H1 (cell line): Measurements from ENCODE around the gene DICER1. TPM values are rescaled to one million over a fixed set of nuclear protein-coding genes. Genes with fewer than 3 reads are reported as not detected.

Experiments used
- CTCF ChIA-PET: fragments of 300-600 bp; sonication (Branson Sonifier 250); formaldehyde crosslinking; loops from one replicate; lab custom pipeline; 2021; ENCODE audit not compliant: partially characterized antibody; lab: Charles Lee
- POLR2A ChIA-PET: fragments of 300-600 bp; sonication (Branson Sonifier 250); formaldehyde crosslinking; loops from one replicate; lab custom pipeline; 2021; ENCODE audit warnings: inconsistent platforms; ENCODE audit not compliant: partially characterized antibody; lab: Charles Lee
- DNase-seq, 2 experiments: peaks; one replicate each; pipeline versions ENCODE4 v3.0.0 to v3.0.0-alpha.2; 2010 to 2022; ENCODE audit warnings: low spot score in 2 of 2, low read depth in 1 of 2, mixed read lengths in 1 of 2
- FAIRE-seq: peaks from 2 replicates; lab custom pipeline; 2011; peaks lifted over from hg19 to GRCh38; lab: Jason Lieb, UNC
- H2AFZ ChIP-seq: 2 replicates; pipeline ENCODE4 v1.8.1; 2012; ENCODE audit warnings: low read length, inconsistent platforms
- H2AK5ac ChIP-seq: 2 replicates; pipeline ENCODE4 v1.6.1; 2013; ENCODE audit warnings: low read depth, low read length
- H2BK120ac ChIP-seq: replicated peaks from 2 replicates; pipeline ENCODE3; 2013; ENCODE audit warnings: low read depth, low read length, inconsistent platforms
- H2BK12ac ChIP-seq: 2 replicates; pipeline ENCODE4 v1.6.1; 2013; ENCODE audit warnings: low read depth, low read length
- H2BK15ac ChIP-seq: 2 replicates; pipeline ENCODE4 v1.6.1; 2013; ENCODE audit warnings: low read length
- H2BK20ac ChIP-seq: 2 replicates; pipeline ENCODE4 v1.6.1; 2013; ENCODE audit warnings: low read length
- H2BK5ac ChIP-seq: 2 replicates; pipeline ENCODE4 v1.6.1; 2013; ENCODE audit warnings: low read depth, low read length
- H3K14ac ChIP-seq: 2 replicates; pipeline ENCODE4 v1.6.1; 2013; ENCODE audit warnings: inconsistent platforms; ENCODE audit not compliant: insufficient read length
- H3K18ac ChIP-seq: 2 replicates; pipeline ENCODE4 v1.6.1; 2013; ENCODE audit warnings: low read length; ENCODE audit errors: extremely low read depth
- H3K23ac ChIP-seq: 2 replicates; pipeline ENCODE4 v1.6.1; 2013; ENCODE audit warnings: inconsistent platforms; ENCODE audit not compliant: insufficient read length
- H3K23me2 ChIP-seq: 2 replicates; pipeline ENCODE4 v1.6.1; 2013; ENCODE audit warnings: low read depth, low read length
- H3K27ac ChIP-seq: 2 replicates; pipeline ENCODE4 v1.6.1; 2011; ENCODE audit warnings: low read depth, low read length, inconsistent platforms
- H3K27me3 ChIP-seq, 4 experiments: replicated peaks in 1 of 4; 1 replicate in 1 of 4; 2 replicates in 3 of 4; pipeline versions ENCODE4 v1.6.1 to v1.8.1; 2011 to 2013; ENCODE audit warnings: low read length in 3 of 4, mild to moderate bottlenecking in 3 of 4, inconsistent platforms in 2 of 4, mixed read lengths in 2 of 4, moderate library complexity in 1 of 4; ENCODE audit not compliant: control insufficient read depth in 3 of 4, insufficient read depth in 3 of 4; ENCODE audit errors: extremely low read depth in 1 of 4
- H3K36me3 ChIP-seq, 4 experiments: 2 replicates each; pipeline versions ENCODE4 v1.6.1 to v1.8.1; 2011 to 2013; ENCODE audit warnings: mild to moderate bottlenecking in 4 of 4, low read length in 3 of 4, moderate library complexity in 2 of 4, control low read depth in 1 of 4, inconsistent platforms in 1 of 4; ENCODE audit not compliant: insufficient read depth in 4 of 4, control insufficient read depth in 2 of 4
- H3K4ac ChIP-seq: replicated peaks from 2 replicates; pipeline ENCODE3; 2013; ENCODE audit warnings: low read length, low read depth, mixed read lengths, inconsistent platforms; ENCODE audit not compliant: insufficient read length
- H3K4me1 ChIP-seq, 4 experiments: replicated peaks in 1 of 4; 1 replicate in 1 of 4; 2 replicates in 3 of 4; pipeline versions ENCODE4 v1.6.1 to v1.8.1; 2011 to 2013; ENCODE audit warnings: low read length in 3 of 4, inconsistent platforms in 2 of 4, mixed read lengths in 1 of 4; ENCODE audit not compliant: insufficient read depth in 4 of 4, control insufficient read depth in 3 of 4
- H3K4me2 ChIP-seq, 2 experiments: 2 replicates each; pipeline versions ENCODE4 v1.6.1 to v1.8.1; 2011 to 2013; ENCODE audit warnings: low read depth in 2 of 2, low read length in 2 of 2, control low read depth in 1 of 2, inconsistent platforms in 1 of 2, mild to moderate bottlenecking in 1 of 2; ENCODE audit not compliant: insufficient read depth in 1 of 2
- H3K4me3 ChIP-seq, 4 experiments: fragments of 200-600, 300-600 bp in 1 of 4; sonication (generic), shearing (Covaris generic), sonication (Bioruptor Twin) in 1 of 4; 2 replicates each; pipeline versions ENCODE4 v1.5.1 to v1.8.1; 2011 to 2016; ENCODE audit warnings: low read length in 4 of 4, low read depth in 3 of 4, control low read depth in 2 of 4, inconsistent platforms in 2 of 4, mild to moderate bottlenecking in 2 of 4, mixed read lengths in 1 of 4, moderate library complexity in 1 of 4; ENCODE audit not compliant: insufficient read depth in 2 of 4; ENCODE audit errors: extremely low read depth in 1 of 4
- H3K56ac ChIP-seq: replicated peaks from 2 replicates; pipeline ENCODE3; 2013; ENCODE audit warnings: low read depth, mild to moderate bottlenecking, mixed read lengths, low read length, inconsistent platforms; ENCODE audit not compliant: insufficient read length
- H3K79me1 ChIP-seq: 2 replicates; pipeline ENCODE4 v1.6.1; 2013; ENCODE audit warnings: low read depth, low read length, control low read depth
- H3K79me2 ChIP-seq, 2 experiments: 2 replicates each; pipeline versions ENCODE4 v1.6.1 to v1.8.1; 2012 to 2013; ENCODE audit warnings: low read length in 2 of 2, mild to moderate bottlenecking in 2 of 2, inconsistent platforms in 1 of 2; ENCODE audit not compliant: insufficient read depth in 2 of 2, control insufficient read depth in 1 of 2
- H3K9ac ChIP-seq, 4 experiments: replicated peaks in 1 of 4; 1 replicate in 1 of 4; 2 replicates in 3 of 4; pipeline versions ENCODE4 v1.6.1 to v1.8.1; 2011 to 2013; ENCODE audit warnings: low read depth in 3 of 4, low read length in 3 of 4, control low read depth in 2 of 4, mild to moderate bottlenecking in 2 of 4, moderate library complexity in 2 of 4, inconsistent platforms in 1 of 4; ENCODE audit errors: extremely low read depth in 1 of 4
- H3K9me3 ChIP-seq, 2 experiments: 2 replicates each; pipeline versions ENCODE4 v1.6.1 to v1.8.1; 2012 to 2013; ENCODE audit warnings: mild to moderate bottlenecking in 2 of 2, moderate library complexity in 2 of 2, control low read depth in 1 of 2, inconsistent platforms in 1 of 2, low read depth in 1 of 2, low read length in 1 of 2, mixed read lengths in 1 of 2; ENCODE audit not compliant: insufficient read depth in 2 of 2
- H4K20me1 ChIP-seq, 2 experiments: replicated peaks in 1 of 2; 2 replicates each; pipeline versions ENCODE3 to v1.8.1; 2011 to 2013; ENCODE audit warnings: inconsistent platforms in 2 of 2, low read length in 2 of 2, mild to moderate bottlenecking in 1 of 2; ENCODE audit not compliant: insufficient read depth in 2 of 2, control insufficient read depth in 1 of 2
- H4K5ac ChIP-seq: 2 replicates; pipeline ENCODE4 v1.6.1; 2013; ENCODE audit warnings: low read length, low read depth, mixed read lengths, inconsistent platforms; ENCODE audit not compliant: insufficient read length
- H4K8ac ChIP-seq: 2 replicates; pipeline ENCODE4 v1.8.0; 2013; ENCODE audit warnings: mild to moderate bottlenecking, moderate library complexity, low read length, inconsistent platforms; ENCODE audit not compliant: insufficient read depth; ENCODE audit errors: extremely low read depth
- H4K91ac ChIP-seq: replicated peaks from 2 replicates; pipeline ENCODE3; 2013; ENCODE audit warnings: low read length, mixed read lengths, inconsistent platforms; ENCODE audit not compliant: insufficient read length
- CREB1 ChIP-seq: IDR thresholded peaks from 2 replicates; pipeline ENCODE4 v1.6.1; 2012; ENCODE audit warnings: inconsistent platforms
- JUND ChIP-seq: IDR thresholded peaks from 2 replicates; pipeline ENCODE4 v1.6.1; 2011; ENCODE audit warnings: mild to moderate bottlenecking, improper control_type of control experiment, low read length
- POLR2AphosphoS5 ChIP-seq: IDR thresholded peaks from 2 replicates; pipeline ENCODE4 v1.6.1; 2011; ENCODE audit warnings: low read depth, low read length
- POU5F1 ChIP-seq: IDR thresholded peaks from 2 replicates; pipeline ENCODE4 v1.6.1; 2011; ENCODE audit warnings: low read depth, mild to moderate bottlenecking, low read length, moderate library complexity
- SP4 ChIP-seq: IDR thresholded peaks from 2 replicates; pipeline ENCODE4 v1.6.1; 2012; ENCODE audit warnings: low read length, inconsistent platforms
- WGBS, 2 experiments: shearing (Covaris generic) in 1 of 2; methylation state at CpG; one replicate each; pipeline versions ENCODE4 v1.1.6 to v1.1.7; 2013 to 2015; ENCODE audit warnings: low lambda C conversion rate in 2 of 2, mixed read lengths in 2 of 2, inconsistent platforms in 1 of 2, low coverage in 1 of 2, missing lambda C conversion rate in 1 of 2; ENCODE audit not compliant: insufficient replicate concordance in 2 of 2, insufficient coverage in 1 of 2, insufficient read length in 1 of 2; ENCODE audit errors: extremely low coverage in 1 of 2, missing lambda C conversion rate in 1 of 2; 5-methylcytosine and 5-hydroxymethylcytosine counted together
- polyA plus RNA-seq, 7 experiments: library from polyadenylated mRNA; depleted of rRNA in 3 of 7; stranded (reverse) in 5 of 7; unstranded in 2 of 7; fragments of >200 nt in 5 of 7; fragments of 200-250 nt in 2 of 7; gene quantifications; 1 replicate in 5 of 7; 2 replicates in 1 of 7; 4 replicates in 1 of 7; pipeline versions ENCODE4 v1.2.1 to v1.2.3, GENCODE V29; 2011 to 2013; ENCODE audit warnings: missing spikeins in 2 of 7, mixed read lengths in 2 of 7
- total RNA-seq: library from RNA; stranded (reverse); fragmentation: NEBNext Ultra II Directional; extraction: Animal tissue kit (Norgen Biotek cat#: 25700); gene quantifications from 2 replicates; pipeline ENCODE4 v1.2.1, GENCODE V29; 2021
- TF ChIP-seq, protein P1 (sequence below): IDR thresholded peaks from 2 replicates; pipeline ENCODE4 v1.6.1; 2012; ENCODE audit warnings: inconsistent platforms

Gene DICER1
- total and polyA plus RNA-seq, 2 of the 8 experiments (the other 6 are each of a cell fraction or from before 2014, with no cell fraction given), result 11.9 to 61.8 TPM

GRCh38 chr14:95088665-95089064 is 68.7 kb downstream of the DICER1 start:
- no peak overlapping the region for H2BK20ac ChIP-seq
- H3K18ac ChIP-seq, result no peak overlapping the region
- POLR2A ChIA-PET, result interaction anchor here (0.7 kb wide), 1 partner anchor 274 kb away, joined by 3 read pairs; no protein-coding TSS in a partner anchor
- no peak overlapping the region for H3K27ac ChIP-seq
- no peaks in the 10 kb centered on the region for H3K23me2 ChIP-seq
- H2BK5ac ChIP-seq, result no peak overlapping the region
- FAIRE-seq, result no peak
- H3K56ac ChIP-seq, result no peak overlapping the region
- H3K27me3 ChIP-seq, result no peaks in the 10 kb centered on the region
- H3K79me1 ChIP-seq, result no peaks in the 10 kb centered on the region; the same call in 1 of the 2 replicates
- no peak overlapping the region for H3K4ac ChIP-seq
- H3K4me3 ChIP-seq, result no peak overlapping the region
- no peaks in the 10 kb centered on the region for H3K79me2 ChIP-seq
- no peak overlapping the region for H3K4me2 ChIP-seq
- H3K9me3 ChIP-seq, result no peaks in the 10 kb centered on the region
- H3K14ac ChIP-seq, result no peak overlapping the region
- CTCF ChIA-PET, result interaction anchor here (0.9 kb wide), 1 partner anchor 8 kb away, joined by 4 read pairs; no protein-coding TSS in a partner anchor
- H2BK120ac ChIP-seq, result no peak overlapping the region
- no peak overlapping the region for H3K9ac ChIP-seq
- H2AFZ ChIP-seq, result no peak overlapping the region
- H4K91ac ChIP-seq, result no peak overlapping the region
- no peaks in the 10 kb centered on the region for H3K4me1 ChIP-seq
- no peaks in the 10 kb centered on the region for H4K20me1 ChIP-seq
- 67% methylated on average over 4 of the region's 4 CpGs; no CpG with 5 or more reads in 1 of the 2 experiments for WGBS, 2 experiments
- peaks cover 0 to 39% (median 4%) of the 10 kb centered on the region in 4 experiments for H3K36me3 ChIP-seq
- no peak overlapping the region for H4K8ac ChIP-seq
- H2BK15ac ChIP-seq, result no peak overlapping the region
- no peak for DNase-seq
- no peak overlapping the region for H4K5ac ChIP-seq
- no peak overlapping the region for H2BK12ac ChIP-seq
- no peak overlapping the region for H2AK5ac ChIP-seq
- H3K23ac ChIP-seq, result no peak overlapping the region
- TF ChIP-seq POU5F1 (no peak), POLR2AphosphoS5 (no peak), JUND (no peak), SP4 (no peak), CREB1 (no peak)
- TF ChIP-seq, protein P1, sequence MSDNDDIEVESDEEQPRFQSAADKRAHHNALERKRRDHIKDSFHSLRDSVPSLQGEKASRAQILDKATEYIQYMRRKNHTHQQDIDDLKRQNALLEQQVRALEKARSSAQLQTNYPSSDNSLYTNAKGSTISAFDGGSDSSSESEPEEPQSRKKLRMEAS, result no peak
